Chondrocyte (in vitro differentiated cells): Measurements from ENCODE around the gene LIPC. TPM values are rescaled to one million over a fixed set of nuclear protein-coding genes. Genes with fewer than 3 reads are reported as not detected.

Source experiments
- DNase-seq: peaks from one replicate; pipeline ENCODE4 v3.0.0; 2021; ENCODE audit warnings: mixed read lengths, low spot score
- H3K27ac Mint-ChIP-seq: one replicate; pipeline ENCODE4 v1.8.0; 2021; ENCODE audit warnings: mild to moderate bottlenecking, moderate library complexity, mixed read lengths; ENCODE audit not compliant: unreplicated experiment
- H3K27me3 Mint-ChIP-seq: 2 replicates; pipeline ENCODE4 v1.8.0; 2021; ENCODE audit warnings: low read depth, mixed read lengths
- H3K36me3 Mint-ChIP-seq: 2 replicates; pipeline ENCODE4 v1.8.0; 2021; ENCODE audit warnings: low read depth, mixed read lengths
- H3K4me1 Mint-ChIP-seq: 2 replicates; pipeline ENCODE4 v1.8.0; 2021; ENCODE audit warnings: low read depth, mild to moderate bottlenecking, mixed read lengths
- H3K4me3 Mint-ChIP-seq: one replicate; pipeline ENCODE4 v1.8.0; 2021; ENCODE audit warnings: mild to moderate bottlenecking, moderate library complexity, mixed read lengths; ENCODE audit not compliant: unreplicated experiment
- H3K9me3 Mint-ChIP-seq: 2 replicates; pipeline ENCODE4 v1.8.0; 2021; ENCODE audit warnings: low read depth, mixed read lengths
- total RNA-seq: library from RNA; stranded (reverse); gene quantifications from 3 replicates; pipeline ENCODE4 v1.2.1, GENCODE V29; 2021
- TF ChIP-seq, protein P1 (sequence below): fragments of 200-600 bp; sonication (generic); IDR thresholded peaks from 2 replicates; pipeline ENCODE4 v1.5.0; 2021; ENCODE audit warnings: antibody characterized with exemption, mild to moderate bottlenecking, moderate library complexity

Gene LIPC
- total RNA-seq, 1 donor from 2014 or later: not detected

DNA sequence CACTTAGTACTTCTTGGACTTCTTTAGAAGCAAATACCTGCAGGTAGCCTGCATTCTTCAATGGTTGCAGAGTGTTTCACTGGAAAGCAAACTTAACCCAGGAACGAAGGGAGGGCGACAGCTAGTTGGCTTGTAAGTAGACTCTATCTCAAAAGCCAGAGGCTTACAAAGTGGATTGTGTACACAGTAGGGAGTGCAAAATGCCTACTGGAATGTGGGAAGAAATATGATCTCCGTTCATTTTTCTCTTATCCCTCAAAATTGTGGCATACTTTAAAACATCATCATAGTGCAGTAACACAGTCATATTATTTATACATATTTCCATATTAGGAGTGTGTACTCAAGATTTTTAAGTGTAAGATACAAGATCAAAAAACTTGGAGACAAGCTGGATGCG is 155.7 kb downstream of the LIPC start:
- peaks cover 10% of the 10 kb centered on the region for H3K36me3 Mint-ChIP-seq
- H3K4me1 Mint-ChIP-seq: peaks cover 5% of the 10 kb centered on the region
- H3K27ac Mint-ChIP-seq: no peak overlapping the region
- no peak for DNase-seq
- peaks cover 17% of the 10 kb centered on the region for H3K9me3 Mint-ChIP-seq
- H3K27me3 Mint-ChIP-seq: no peaks in the 10 kb centered on the region
- TF ChIP-seq, protein P1, sequence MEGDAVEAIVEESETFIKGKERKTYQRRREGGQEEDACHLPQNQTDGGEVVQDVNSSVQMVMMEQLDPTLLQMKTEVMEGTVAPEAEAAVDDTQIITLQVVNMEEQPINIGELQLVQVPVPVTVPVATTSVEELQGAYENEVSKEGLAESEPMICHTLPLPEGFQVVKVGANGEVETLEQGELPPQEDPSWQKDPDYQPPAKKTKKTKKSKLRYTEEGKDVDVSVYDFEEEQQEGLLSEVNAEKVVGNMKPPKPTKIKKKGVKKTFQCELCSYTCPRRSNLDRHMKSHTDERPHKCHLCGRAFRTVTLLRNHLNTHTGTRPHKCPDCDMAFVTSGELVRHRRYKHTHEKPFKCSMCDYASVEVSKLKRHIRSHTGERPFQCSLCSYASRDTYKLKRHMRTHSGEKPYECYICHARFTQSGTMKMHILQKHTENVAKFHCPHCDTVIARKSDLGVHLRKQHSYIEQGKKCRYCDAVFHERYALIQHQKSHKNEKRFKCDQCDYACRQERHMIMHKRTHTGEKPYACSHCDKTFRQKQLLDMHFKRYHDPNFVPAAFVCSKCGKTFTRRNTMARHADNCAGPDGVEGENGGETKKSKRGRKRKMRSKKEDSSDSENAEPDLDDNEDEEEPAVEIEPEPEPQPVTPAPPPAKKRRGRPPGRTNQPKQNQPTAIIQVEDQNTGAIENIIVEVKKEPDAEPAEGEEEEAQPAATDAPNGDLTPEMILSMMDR: no peak
- no peak overlapping the region for H3K4me3 Mint-ChIP-seq

DNA sequence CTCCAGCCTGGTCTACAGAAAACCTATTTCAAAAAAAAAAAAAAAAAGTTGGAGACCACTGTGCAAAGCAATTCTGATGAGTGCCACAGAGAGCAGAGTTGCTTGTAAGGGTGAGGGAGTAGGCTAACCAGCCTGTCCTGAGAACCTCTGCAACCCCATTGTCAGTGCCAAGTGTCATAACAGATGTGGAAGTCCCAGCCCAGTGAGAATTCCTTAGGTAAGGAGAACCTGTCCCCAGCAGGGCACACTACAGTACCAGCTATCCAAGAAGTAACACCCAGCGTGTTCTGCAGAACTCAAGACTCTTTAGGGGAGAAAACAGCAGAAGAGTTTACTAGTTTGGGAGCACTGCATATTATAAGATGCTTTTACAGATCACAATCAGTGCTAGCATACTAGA is 156.3 kb downstream of the LIPC start:
- peaks cover 15% of the 10 kb centered on the region for H3K9me3 Mint-ChIP-seq
- H3K4me1 Mint-ChIP-seq: peaks cover 5% of the 10 kb centered on the region
- H3K27me3 Mint-ChIP-seq: no peaks in the 10 kb centered on the region

DNA sequence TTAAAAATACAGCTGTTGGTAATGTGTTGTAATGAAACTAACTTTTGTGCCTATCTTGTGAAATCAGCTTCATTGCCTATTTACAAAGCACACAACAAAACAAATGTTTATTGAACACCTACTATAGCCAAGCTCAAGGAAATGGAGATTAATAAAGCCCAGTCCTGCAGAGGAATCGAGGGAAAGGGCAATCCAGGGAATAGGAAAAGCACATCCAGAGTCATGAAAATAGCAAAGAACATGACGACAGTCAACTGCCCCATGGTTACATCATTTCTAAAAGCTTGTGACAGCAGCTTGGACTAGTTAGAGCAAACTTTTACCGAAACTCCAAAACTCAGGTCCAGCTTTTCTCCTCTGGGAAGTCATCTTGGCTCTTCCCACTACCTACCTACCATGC is 157.3 kb downstream of the LIPC start:
- DNase-seq: no peak
- Mint-ChIP-seq H3K4me1 (peaks cover 5% of the 10 kb centered on the region), H3K9me3 (peaks cover 5% of the 10 kb centered on the region), H3K27ac (no peak overlapping the region), H3K27me3 (no peaks in the 10 kb centered on the region), H3K4me3 (no peak overlapping the region), H3K36me3 (peaks cover 8% of the 10 kb centered on the region)
- TF ChIP-seq, protein P1: no peak

More for the DNA sequence above, 156.3 kb downstream of the LIPC start:
- TF ChIP-seq, protein P1: no peak
- DNase-seq: no peak
- Mint-ChIP-seq H3K4me3 (no peak overlapping the region), H3K36me3 (peaks cover 10% of the 10 kb centered on the region), H3K27ac (no peak overlapping the region)

DNA sequence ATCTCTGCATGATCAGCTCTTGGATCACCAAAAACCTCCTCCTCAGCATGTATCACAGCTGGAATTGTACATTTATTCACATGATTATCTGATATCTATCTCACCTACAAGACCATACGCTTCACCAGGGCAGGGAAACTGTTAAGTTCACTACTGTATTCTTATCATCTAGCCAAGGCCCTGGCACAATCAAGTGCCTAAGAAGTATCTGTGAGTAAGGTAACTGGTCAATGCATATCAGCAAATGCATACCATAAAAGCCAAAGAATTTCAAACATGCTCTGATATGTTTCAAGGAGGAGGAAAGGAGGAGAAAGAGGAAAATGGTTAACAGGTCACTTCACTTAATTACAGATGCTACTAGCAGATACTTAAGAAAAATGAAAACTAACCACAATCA is 158.4 kb downstream of the LIPC start:
- H3K36me3 Mint-ChIP-seq: peaks cover 6% of the 10 kb centered on the region
- H3K27ac Mint-ChIP-seq: no peak overlapping the region
- DNase-seq: no peak
- no peaks in the 10 kb centered on the region for H3K27me3 Mint-ChIP-seq
- TF ChIP-seq, protein P1: no peak
- H3K9me3 Mint-ChIP-seq: no peaks in the 10 kb centered on the region
- H3K4me3 Mint-ChIP-seq: no peak overlapping the region
- H3K4me1 Mint-ChIP-seq: peaks cover 5% of the 10 kb centered on the region

DNA sequence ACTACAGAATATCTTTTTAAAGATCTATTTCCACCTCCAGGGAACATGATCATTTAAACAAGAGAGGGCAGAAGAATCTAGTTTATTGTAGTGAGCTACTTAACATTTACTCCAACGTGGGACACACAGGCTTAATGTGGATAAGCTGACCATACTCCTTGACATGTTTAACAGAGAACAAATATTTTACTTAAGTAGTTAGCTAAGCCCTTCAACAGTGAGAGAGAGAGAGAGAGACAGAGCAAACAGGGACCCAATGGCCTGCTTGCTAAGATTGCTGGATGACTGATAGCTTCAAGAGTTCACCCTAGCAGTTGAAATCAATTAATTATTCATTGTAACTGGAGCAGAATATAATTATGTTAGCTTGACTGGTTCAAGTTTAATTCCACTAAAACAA is 159.1 kb downstream of the LIPC start:
- H3K4me3 Mint-ChIP-seq: no peak overlapping the region
- peaks cover 6% of the 10 kb centered on the region for H3K36me3 Mint-ChIP-seq
- H3K4me1 Mint-ChIP-seq: peaks cover 5% of the 10 kb centered on the region
- no peaks in the 10 kb centered on the region for H3K9me3 Mint-ChIP-seq
- DNase-seq: no peak
- TF ChIP-seq, protein P1: no peak
- no peak overlapping the region for H3K27ac Mint-ChIP-seq
- no peaks in the 10 kb centered on the region for H3K27me3 Mint-ChIP-seq
